KMS-11 (cell line): Measurements from ENCODE around the gene RBMS2.

Source experiments
- H2AFZ ChIP-seq: fragments of 200-600 bp; sonication (generic); 2 replicates; pipeline ENCODE4 v1.6.1; 2016; ENCODE audit warnings: antibody characterized with exemption, mixed run types, low read depth
- H3K27ac ChIP-seq: fragments of 200-600 bp; sonication (generic); 2 replicates; pipeline ENCODE4 v1.6.1; 2016; ENCODE audit warnings: mild to moderate bottlenecking, mixed run types
- H3K27me3 ChIP-seq: fragments of 200-600 bp; sonication (generic); 2 replicates; pipeline ENCODE4 v1.6.1; 2017; ENCODE audit warnings: mild to moderate bottlenecking, low read depth, mixed run types, moderate library complexity; ENCODE audit not compliant: insufficient read depth
- H3K36me3 ChIP-seq: fragments of 200-600 bp; sonication (generic); 2 replicates; pipeline ENCODE4 v1.6.1; 2017; ENCODE audit warnings: mild to moderate bottlenecking, mixed run types; ENCODE audit not compliant: insufficient read depth
- H3K4me1 ChIP-seq: fragments of 200-600 bp; sonication (generic); 2 replicates; pipeline ENCODE4 v1.6.1; 2016; ENCODE audit warnings: mild to moderate bottlenecking, low read depth, mixed run types; ENCODE audit not compliant: poor library complexity, severe bottlenecking
- H3K4me2 ChIP-seq: fragments of 200-600 bp; sonication (generic); 2 replicates; pipeline ENCODE4 v1.7.0; 2016; ENCODE audit warnings: mild to moderate bottlenecking, mixed run types
- H3K4me3 ChIP-seq: fragments of 200-600 bp; sonication (generic); IDR thresholded peaks from 2 replicates; pipeline ENCODE4 v1.6.1; 2017; ENCODE audit warnings: low read depth, low read length, mixed read lengths; ENCODE audit not compliant: insufficient read depth
- H3K79me2 ChIP-seq: fragments of 200-600 bp; sonication (generic); 2 replicates; pipeline ENCODE4 v1.6.1; 2016; ENCODE audit warnings: low read depth, mixed run types; ENCODE audit not compliant: insufficient read depth
- H3K9ac ChIP-seq: fragments of 200-600 bp; sonication (generic); 2 replicates; pipeline ENCODE4 v1.6.1; 2016; ENCODE audit warnings: mild to moderate bottlenecking, mixed run types
- H4K20me1 ChIP-seq: fragments of 200-600 bp; sonication (generic); 2 replicates; pipeline ENCODE4 v1.6.1; 2016; ENCODE audit warnings: mild to moderate bottlenecking, mixed run types; ENCODE audit not compliant: insufficient read depth
- CTCF ChIP-seq: fragments of 200-600 bp; sonication (generic); conservative IDR thresholded peaks from 2 replicates; pipeline ENCODE4 v1.6.1; 2017; ENCODE audit warnings: low read depth, mild to moderate bottlenecking, antibody characterized with exemption, low read length, moderate library complexity, mixed read lengths

Gene RBMS2

GRCh38 chr12:56596815-56597214 lies 75.2 kb downstream of the RBMS2 start:
- Histone ChIP-seq H3K4me1 (peaks cover 2% of the 10 kb centered on the region), H3K27me3 (no peaks in the 10 kb centered on the region), H3K36me3 (peaks cover 27% of the 10 kb centered on the region; the same call in 1 of the 2 replicates), H3K27ac (no peak overlapping the region), H3K79me2 (no peaks in the 10 kb centered on the region), H4K20me1 (no peaks in the 10 kb centered on the region), H3K4me3 (no peak overlapping the region), H3K4me2 (no peak overlapping the region), H3K9ac (no peak overlapping the region), H2AFZ (no peak overlapping the region)
- no peak for TF ChIP-seq CTCF

- H4K20me1 ChIP-seq = no peaks in the 10 kb centered on the region
- H3K4me2 ChIP-seq = no peak overlapping the region
- H2AFZ ChIP-seq = no peak overlapping the region
- TF ChIP-seq CTCF = no peak
- no peak overlapping the region for H3K4me3 ChIP-seq
- no peak overlapping the region for H3K27ac ChIP-seq
- H3K36me3 ChIP-seq = peaks cover 43% of the 10 kb centered on the region; the same call in 1 of the 2 replicates
- peaks cover 2% of the 10 kb centered on the region for H3K4me1 ChIP-seq
- H3K9ac ChIP-seq = no peak overlapping the region
- H3K27me3 ChIP-seq = no peaks in the 10 kb centered on the region
- no peaks in the 10 kb centered on the region for H3K79me2 ChIP-seq
Observed at GRCh38 chr12:56599041-56599440, 77.4 kb downstream of the RBMS2 start.

- H3K27ac ChIP-seq = no peak overlapping the region
- H3K4me2 ChIP-seq = no peak overlapping the region
- H3K27me3 ChIP-seq = no peaks in the 10 kb centered on the region
- H3K4me1 ChIP-seq = peaks cover 2% of the 10 kb centered on the region
- H3K79me2 ChIP-seq = no peaks in the 10 kb centered on the region
- peaks cover 50% of the 10 kb centered on the region; the same call in 1 of the 2 replicates for H3K36me3 ChIP-seq
- H3K9ac ChIP-seq = no peak overlapping the region
- H3K4me3 ChIP-seq = no peak overlapping the region
- no peak for TF ChIP-seq CTCF
- no peaks in the 10 kb centered on the region for H4K20me1 ChIP-seq
- no peak overlapping the region for H2AFZ ChIP-seq
Observed at GRCh38 chr12:56599797-56600196, 78.2 kb downstream of the RBMS2 start.

GRCh38 chr12:56600753-56601152 lies 79.1 kb downstream of the RBMS2 start:
- peaks cover 2% of the 10 kb centered on the region for H3K4me1 ChIP-seq
- no peak for TF ChIP-seq CTCF
- no peak overlapping the region for H3K9ac ChIP-seq
- no peak overlapping the region for H3K27ac ChIP-seq
- no peaks in the 10 kb centered on the region for H3K27me3 ChIP-seq
- peaks cover 58% of the 10 kb centered on the region; the same call in 1 of the 2 replicates for H3K36me3 ChIP-seq
- no peaks in the 10 kb centered on the region for H3K79me2 ChIP-seq
- H3K4me3 ChIP-seq = no peak overlapping the region
- no peak overlapping the region for H3K4me2 ChIP-seq
- no peak overlapping the region for H2AFZ ChIP-seq
- H4K20me1 ChIP-seq = no peaks in the 10 kb centered on the region
